Measurements from ENCODE around the gene ARHGEF4.

The ARHGEF4 gene

GRCh38 chr2:130915595-130916437, 79.1 kb downstream of the ARHGEF4 start:
- TF ChIP-seq, protein P1, sequence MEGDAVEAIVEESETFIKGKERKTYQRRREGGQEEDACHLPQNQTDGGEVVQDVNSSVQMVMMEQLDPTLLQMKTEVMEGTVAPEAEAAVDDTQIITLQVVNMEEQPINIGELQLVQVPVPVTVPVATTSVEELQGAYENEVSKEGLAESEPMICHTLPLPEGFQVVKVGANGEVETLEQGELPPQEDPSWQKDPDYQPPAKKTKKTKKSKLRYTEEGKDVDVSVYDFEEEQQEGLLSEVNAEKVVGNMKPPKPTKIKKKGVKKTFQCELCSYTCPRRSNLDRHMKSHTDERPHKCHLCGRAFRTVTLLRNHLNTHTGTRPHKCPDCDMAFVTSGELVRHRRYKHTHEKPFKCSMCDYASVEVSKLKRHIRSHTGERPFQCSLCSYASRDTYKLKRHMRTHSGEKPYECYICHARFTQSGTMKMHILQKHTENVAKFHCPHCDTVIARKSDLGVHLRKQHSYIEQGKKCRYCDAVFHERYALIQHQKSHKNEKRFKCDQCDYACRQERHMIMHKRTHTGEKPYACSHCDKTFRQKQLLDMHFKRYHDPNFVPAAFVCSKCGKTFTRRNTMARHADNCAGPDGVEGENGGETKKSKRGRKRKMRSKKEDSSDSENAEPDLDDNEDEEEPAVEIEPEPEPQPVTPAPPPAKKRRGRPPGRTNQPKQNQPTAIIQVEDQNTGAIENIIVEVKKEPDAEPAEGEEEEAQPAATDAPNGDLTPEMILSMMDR (conservative IDR thresholded peaks at IDR 0.05; ENCODE audit: control insufficient read depth, insufficient read depth, low read depth, low read length) = no peak
- no peak for DNase-seq (ENCODE audit: low read depth)
- H3K4me3 ChIP-seq (ENCODE audit: control insufficient read depth, low read depth, low read length) = no peak overlapping the region

- no peak for DNase-seq (ENCODE audit: low read depth)
Observed at GRCh38 chr2:130916438-130916705, 79.7 kb downstream of the ARHGEF4 start.

DNA sequence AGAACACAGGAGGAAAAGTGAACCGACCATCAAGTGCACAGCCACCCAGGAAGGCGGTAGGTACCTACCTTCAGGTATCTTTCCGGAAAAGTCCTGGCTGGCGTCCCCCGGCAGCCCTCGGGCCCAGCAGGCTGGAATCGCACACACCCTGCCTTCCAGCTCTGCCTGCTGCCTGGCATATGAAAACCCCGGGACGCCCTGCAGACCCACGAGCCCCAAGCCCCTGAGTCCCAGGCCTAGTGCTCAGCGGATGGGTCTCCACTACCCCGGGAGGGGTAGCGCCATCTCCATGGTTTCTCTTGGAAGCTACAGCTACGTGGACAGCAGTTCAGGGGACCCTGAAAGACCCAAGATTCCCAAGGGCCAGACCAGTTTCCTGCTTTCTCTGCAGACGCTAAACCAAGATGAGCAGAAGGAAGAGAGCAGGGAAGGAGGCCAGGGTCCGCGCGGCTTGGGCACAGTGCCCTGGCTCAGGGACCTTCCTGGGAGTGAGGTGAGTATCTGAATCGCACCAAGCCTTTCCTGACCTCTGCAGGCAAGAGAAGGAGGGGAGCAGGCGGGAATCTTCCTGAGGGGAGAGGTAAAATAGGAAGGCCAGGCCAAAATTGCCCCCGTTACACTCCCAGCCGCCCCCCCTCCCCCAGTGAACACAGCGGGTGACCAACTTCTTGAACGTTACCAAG, 80.4 kb downstream of the ARHGEF4 start:
- no peak overlapping the region for H3K4me3 ChIP-seq (ENCODE audit: control insufficient read depth, low read depth, low read length)
- TF ChIP-seq, protein P1 (conservative IDR thresholded peaks at IDR 0.05; ENCODE audit: control insufficient read depth, insufficient read depth, low read depth, low read length) = no peak

More at GRCh38 chr2:130916438-130916705, 79.7 kb downstream of the ARHGEF4 start:
- TF ChIP-seq, protein P1 (conservative IDR thresholded peaks at IDR 0.05; ENCODE audit: control insufficient read depth, insufficient read depth, low read depth, low read length) = no peak
- no peak overlapping the region for H3K4me3 ChIP-seq (ENCODE audit: control insufficient read depth, low read depth, low read length)

DNA sequence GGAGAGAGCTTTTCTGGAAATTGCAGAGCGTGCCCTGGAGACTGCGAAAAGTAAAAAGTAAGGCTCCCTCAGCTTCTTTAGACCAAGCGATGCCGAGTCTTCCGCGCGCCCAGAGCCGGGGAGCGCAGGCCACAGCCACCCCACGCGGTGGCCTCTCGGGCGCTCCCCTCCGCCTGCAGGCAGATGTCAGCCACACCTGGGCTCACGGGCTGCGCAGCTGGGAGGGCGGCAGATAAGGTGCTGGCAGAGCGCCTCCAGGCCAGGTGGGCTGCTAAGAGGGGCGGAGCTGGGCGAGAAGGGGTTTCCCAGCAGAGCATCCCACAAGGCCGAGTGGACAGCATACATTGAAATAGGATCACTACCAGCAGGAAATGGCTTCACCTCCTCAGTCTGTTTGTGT, 81.7 kb downstream of the ARHGEF4 start:
- TF ChIP-seq, protein P1 (conservative IDR thresholded peaks at IDR 0.05; ENCODE audit: control insufficient read depth, insufficient read depth, low read depth, low read length) = no peak
- DNase-seq (ENCODE audit: low read depth) = no peak
- no peak overlapping the region for H3K4me3 ChIP-seq (ENCODE audit: control insufficient read depth, low read depth, low read length)

More for the DNA sequence above, 80.4 kb downstream of the ARHGEF4 start:
- DNase-seq (ENCODE audit: low read depth) = no peak

- H3K4me3 ChIP-seq (ENCODE audit: control insufficient read depth, low read depth, low read length) = no peak overlapping the region
- TF ChIP-seq, protein P1 (conservative IDR thresholded peaks at IDR 0.05; ENCODE audit: control insufficient read depth, insufficient read depth, low read depth, low read length) = peak; percentile 87
- peak; percentile 65 for DNase-seq (ENCODE audit: low read depth)
Observed at GRCh38 chr2:130920415-130921163, 83.9 kb downstream of the ARHGEF4 start.

DNA sequence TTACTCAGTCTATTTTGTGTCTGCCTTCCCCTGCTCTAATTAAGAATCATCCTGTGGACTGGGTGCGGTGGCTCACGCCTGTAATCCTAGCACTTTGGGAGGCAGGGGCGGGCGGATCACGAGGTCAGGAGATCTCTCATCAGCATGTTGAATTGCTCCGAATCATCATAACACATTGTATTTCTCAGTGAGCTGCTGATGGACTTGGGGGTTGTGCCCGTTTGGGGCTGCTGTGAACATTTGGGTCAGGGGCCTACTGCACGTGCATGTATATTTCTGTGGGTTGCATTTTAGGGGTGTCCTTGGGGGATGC, 84.4 kb downstream of the ARHGEF4 start:
- TF ChIP-seq, protein P1 (conservative IDR thresholded peaks at IDR 0.05; ENCODE audit: control insufficient read depth, insufficient read depth, low read depth, low read length) = no peak
- no peak overlapping the region for H3K4me3 ChIP-seq (ENCODE audit: control insufficient read depth, low read depth, low read length)
- no peak for DNase-seq (ENCODE audit: low read depth)

Measured in fibroblast of mammary gland (primary cell).